ENCODE measurements around the gene NELL2.

Gene NELL2

DNA sequence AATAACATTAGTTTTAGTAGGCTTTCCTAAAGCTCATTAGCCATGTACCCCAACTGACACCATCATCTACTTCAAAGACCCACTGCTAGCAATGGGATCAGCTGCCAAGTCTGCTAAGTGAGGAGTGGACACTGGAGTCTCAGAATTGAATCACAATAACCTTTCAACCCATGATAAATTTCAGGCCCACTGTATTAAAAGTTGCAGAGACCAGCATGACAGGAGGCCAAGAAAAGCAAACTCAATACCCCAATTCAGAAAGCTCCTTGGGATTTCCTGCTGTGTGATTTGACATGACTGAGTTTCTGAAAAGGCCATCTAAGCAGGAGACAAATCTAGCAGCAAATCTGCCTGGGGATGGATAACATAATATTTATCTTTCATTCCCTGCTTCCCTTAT is 320.7 kb downstream of the NELL2 start:
- in situ Hi-C loops (cut with MboI; ENCODE audit: low pct_unique_long_range_greater_than_20kb, low sequenced_read_pairs, unreplicated experiment) = no loop called here
- DNase-seq (ENCODE audit: low spot score) = no peak
- TF ChIP-seq, protein P1, sequence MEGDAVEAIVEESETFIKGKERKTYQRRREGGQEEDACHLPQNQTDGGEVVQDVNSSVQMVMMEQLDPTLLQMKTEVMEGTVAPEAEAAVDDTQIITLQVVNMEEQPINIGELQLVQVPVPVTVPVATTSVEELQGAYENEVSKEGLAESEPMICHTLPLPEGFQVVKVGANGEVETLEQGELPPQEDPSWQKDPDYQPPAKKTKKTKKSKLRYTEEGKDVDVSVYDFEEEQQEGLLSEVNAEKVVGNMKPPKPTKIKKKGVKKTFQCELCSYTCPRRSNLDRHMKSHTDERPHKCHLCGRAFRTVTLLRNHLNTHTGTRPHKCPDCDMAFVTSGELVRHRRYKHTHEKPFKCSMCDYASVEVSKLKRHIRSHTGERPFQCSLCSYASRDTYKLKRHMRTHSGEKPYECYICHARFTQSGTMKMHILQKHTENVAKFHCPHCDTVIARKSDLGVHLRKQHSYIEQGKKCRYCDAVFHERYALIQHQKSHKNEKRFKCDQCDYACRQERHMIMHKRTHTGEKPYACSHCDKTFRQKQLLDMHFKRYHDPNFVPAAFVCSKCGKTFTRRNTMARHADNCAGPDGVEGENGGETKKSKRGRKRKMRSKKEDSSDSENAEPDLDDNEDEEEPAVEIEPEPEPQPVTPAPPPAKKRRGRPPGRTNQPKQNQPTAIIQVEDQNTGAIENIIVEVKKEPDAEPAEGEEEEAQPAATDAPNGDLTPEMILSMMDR (IDR thresholded peaks at IDR 0.05; ENCODE audit: extremely low read depth, insufficient read depth, missing control alignments) = no peak

- in situ Hi-C loops (cut with MboI; ENCODE audit: low pct_unique_long_range_greater_than_20kb, low sequenced_read_pairs, unreplicated experiment) = no loop called here
- no peak for DNase-seq (ENCODE audit: low spot score)
- TF ChIP-seq, protein P1 (IDR thresholded peaks at IDR 0.05; ENCODE audit: extremely low read depth, insufficient read depth, missing control alignments) = no peak
Observed at GRCh38 chr12:44551631-44552030, 324.5 kb downstream of the NELL2 start.

GRCh38 chr12:44550377-44550776 is 325.7 kb downstream of the NELL2 start:
- DNase-seq (ENCODE audit: low spot score) = no peak
- in situ Hi-C loops (cut with MboI; ENCODE audit: low pct_unique_long_range_greater_than_20kb, low sequenced_read_pairs, unreplicated experiment) = no loop called here
- TF ChIP-seq, protein P1 (IDR thresholded peaks at IDR 0.05; ENCODE audit: extremely low read depth, insufficient read depth, missing control alignments) = no peak

DNA sequence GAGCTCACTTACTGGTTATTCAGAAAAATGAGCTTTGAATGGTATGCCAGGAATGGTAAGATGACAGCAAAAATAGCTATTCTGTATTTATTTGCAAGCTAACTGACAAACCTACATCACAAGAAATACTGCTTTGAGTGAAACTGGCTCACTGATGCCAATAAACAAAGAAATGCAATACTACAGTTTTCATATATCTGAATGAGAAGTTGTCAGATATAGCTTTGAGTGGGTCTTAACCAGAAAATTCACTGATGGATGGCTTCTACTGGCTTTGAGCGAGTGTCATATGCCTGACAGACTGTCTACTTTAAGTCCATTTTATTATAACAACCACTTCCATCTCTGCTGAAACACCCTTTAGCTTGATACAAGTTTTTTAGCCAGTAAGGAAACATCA is 330.1 kb downstream of the NELL2 start:
- in situ Hi-C loops (cut with MboI; ENCODE audit: low pct_unique_long_range_greater_than_20kb, low sequenced_read_pairs, unreplicated experiment) = loop anchor here (25.0 kb wide), 1 partner anchor 109 kb away; no protein-coding TSS in a partner anchor
- TF ChIP-seq, protein P1 (IDR thresholded peaks at IDR 0.05; ENCODE audit: extremely low read depth, insufficient read depth, missing control alignments) = no peak
- DNase-seq (ENCODE audit: low spot score) = no peak

- in situ Hi-C loops (cut with MboI; ENCODE audit: low pct_unique_long_range_greater_than_20kb, low sequenced_read_pairs, unreplicated experiment) = loop anchor here (25.0 kb wide), 1 partner anchor 107 kb away; no protein-coding TSS in a partner anchor
Observed at GRCh38 chr12:44544018-44544417, 332.1 kb downstream of the NELL2 start.

DNA sequence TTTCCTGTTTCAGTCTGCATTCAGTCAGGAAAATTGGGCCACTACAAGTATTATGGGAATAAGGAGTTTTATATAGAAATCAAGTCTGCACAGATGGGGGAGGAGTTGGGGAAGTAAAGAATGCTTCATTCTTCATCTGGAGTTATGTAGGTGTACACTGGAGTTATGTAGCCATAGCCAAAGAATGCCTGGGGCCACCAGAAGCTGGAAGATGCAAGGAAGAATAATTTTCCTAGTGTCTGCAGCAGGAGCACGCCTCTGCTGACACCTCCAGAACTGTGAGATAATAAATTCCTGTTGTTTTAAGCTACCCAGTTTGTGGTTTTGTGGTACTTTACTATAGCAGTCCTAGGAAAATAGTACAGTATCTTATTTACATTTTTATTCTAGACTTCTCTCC is 333.4 kb downstream of the NELL2 start:
- in situ Hi-C loops (cut with MboI; ENCODE audit: low pct_unique_long_range_greater_than_20kb, low sequenced_read_pairs, unreplicated experiment) = loop anchor here (25.0 kb wide), 1 partner anchor 105 kb away; no protein-coding TSS in a partner anchor
- TF ChIP-seq, protein P1 (IDR thresholded peaks at IDR 0.05; ENCODE audit: extremely low read depth, insufficient read depth, missing control alignments) = no peak
- DNase-seq (ENCODE audit: low spot score) = no peak

More at GRCh38 chr12:44544018-44544417, 332.1 kb downstream of the NELL2 start:
- DNase-seq (ENCODE audit: low spot score) = no peak
- TF ChIP-seq, protein P1 (IDR thresholded peaks at IDR 0.05; ENCODE audit: extremely low read depth, insufficient read depth, missing control alignments) = no peak

Data from GM13977 (cell line).